Measurements from ENCODE around the gene TSPAN9.

DNA sequence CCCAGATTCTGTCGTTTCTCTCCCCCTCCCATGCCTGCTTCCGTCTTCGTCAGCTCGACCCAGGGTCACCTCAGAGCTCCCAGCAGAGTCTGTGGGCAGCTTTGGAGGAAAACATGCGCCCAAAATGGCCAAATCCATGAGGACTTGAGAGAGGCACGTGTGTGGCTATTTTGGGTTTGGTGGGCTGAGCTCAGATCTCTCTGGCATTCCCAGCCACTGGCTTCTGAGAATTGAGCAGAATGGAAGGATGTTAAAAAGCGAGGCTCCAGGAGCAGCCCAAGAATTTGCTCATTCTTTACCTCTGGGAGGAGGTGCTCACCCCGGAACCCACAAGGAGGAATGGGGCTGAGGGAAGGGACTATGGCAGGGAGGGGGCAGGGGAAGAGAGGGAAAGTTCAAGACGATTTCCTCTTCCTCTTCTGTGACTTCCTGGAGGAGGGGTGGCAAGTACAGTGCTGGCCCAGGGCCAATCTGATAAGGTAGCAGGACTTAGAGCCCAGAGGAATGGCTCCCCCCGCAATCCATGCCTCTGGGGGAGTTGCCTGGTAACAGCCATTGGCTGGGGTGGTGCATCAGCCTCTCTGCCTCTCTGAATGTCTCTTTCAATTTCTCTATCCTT, 20.1 kb downstream of the TSPAN9 start:
- no peak for TF ChIP-seq POLR2A (IDR thresholded peaks at IDR 0.05)
- TF ChIP-seq CTCF (IDR thresholded peaks at IDR 0.05) = no peak
- no peak for TF ChIP-seq EP300 (IDR thresholded peaks at IDR 0.05)
